Activated naive CD4-positive, alpha-beta T cell treated with anti-CD3 and anti-CD28 coated beads, Interleukin-2, amount 50 U/mL, for 16 hours (primary cell): ENCODE data around the gene ZNF555.

Source experiments
- DNase-seq: peaks from one replicate; pipeline ENCODE4 v3.0.0-alpha.2; 2020

Gene ZNF555

DNA sequence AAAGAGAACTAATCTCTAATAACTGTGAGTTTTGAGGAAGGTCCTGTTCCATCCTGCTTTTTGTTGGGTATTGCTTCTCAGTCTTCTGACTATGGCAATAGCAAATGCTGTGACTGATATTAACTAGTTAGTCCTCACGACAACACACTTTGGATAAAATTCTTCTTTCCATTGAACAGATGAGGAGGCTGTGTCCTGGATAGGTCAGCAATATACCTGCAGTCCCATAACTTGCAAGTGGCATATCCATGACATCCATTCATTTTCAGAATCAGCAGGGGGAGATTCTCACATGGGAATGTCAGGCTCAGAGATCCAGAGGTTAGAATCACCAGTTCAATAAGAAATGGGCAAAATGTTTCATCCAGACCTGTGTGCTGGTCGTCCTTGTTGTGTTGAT is 14.3 kb upstream of the ZNF555 start:
- no peak for DNase-seq

DNA sequence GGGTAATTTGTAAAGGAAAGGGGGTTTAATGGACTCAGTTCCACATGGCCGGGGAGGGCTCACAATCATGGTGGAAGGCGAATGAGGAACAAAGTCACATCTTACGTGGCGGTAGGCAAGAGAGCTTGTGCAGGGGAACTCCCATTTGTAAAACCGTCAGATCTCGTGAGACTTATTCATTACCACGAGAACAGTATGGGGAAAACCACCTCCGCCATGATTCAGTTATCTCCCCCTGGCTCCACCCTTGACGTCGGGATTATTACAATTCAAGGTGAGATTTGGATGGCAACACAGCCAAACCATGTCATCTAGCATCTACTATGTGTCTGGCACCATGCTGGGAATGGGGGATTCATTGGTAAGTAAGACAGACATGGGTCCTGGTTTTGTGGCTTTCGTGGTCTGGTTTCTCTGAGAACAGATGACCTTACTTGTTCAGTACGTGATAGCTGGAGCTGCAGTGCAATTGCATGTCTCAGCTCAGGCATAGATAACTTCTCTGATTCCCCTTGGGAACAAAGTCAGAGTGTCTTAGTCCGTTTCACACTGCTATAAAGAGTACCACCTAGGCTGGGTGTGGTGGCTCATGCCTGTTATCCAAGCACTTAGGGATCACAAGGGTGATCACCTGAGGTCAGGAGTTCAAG is 13.3 kb upstream of the ZNF555 start:
- DNase-seq: no peak

DNA sequence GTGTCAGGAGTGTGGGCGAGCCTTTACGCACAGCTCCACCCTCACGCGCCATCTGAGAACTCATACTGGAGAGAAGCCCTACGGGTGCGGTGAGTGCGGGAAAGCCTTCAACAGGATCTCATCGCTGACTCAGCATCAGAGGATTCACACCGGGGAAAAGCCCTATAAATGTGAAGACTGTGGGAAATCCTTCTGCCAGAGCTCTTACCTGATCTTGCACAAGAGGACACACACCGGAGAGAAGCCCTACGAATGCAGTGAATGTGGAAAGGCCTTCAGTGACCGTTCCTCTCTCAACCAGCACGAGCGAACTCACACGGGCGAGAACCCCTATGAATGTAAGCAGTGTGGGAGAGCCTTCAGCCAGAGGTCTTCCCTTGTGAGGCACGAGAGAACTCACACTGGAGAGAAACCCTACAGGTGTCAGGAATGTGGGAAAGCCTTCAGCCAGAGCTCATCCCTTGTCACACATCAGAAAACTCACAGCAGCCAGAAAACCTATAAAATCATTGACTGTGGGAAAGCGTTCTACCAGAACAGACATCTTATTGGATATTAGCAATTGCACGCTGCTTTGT is 6.9 kb upstream of the ZNF555 start:
- no peak for DNase-seq

DNA sequence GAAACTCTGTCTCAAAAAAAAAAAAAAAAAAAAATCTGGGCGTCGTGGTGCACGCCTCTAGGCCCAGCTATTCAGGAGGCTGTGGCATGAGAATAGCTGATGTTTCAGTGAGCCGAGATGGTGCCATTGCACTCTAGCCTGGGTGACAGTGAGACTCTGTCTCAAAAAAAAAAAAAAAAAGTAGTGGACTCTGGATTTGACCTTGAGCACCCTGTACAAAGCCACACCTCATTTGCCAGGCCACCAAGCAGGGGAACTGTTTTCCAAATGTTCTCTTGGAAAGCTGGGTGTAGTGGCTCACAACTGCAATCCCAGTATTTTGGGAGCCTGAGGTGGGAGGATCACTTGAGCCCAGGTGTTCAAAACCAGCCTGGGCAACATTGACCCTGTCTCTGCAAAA is 3.8 kb upstream of the ZNF555 start:
- DNase-seq: no peak

DNA sequence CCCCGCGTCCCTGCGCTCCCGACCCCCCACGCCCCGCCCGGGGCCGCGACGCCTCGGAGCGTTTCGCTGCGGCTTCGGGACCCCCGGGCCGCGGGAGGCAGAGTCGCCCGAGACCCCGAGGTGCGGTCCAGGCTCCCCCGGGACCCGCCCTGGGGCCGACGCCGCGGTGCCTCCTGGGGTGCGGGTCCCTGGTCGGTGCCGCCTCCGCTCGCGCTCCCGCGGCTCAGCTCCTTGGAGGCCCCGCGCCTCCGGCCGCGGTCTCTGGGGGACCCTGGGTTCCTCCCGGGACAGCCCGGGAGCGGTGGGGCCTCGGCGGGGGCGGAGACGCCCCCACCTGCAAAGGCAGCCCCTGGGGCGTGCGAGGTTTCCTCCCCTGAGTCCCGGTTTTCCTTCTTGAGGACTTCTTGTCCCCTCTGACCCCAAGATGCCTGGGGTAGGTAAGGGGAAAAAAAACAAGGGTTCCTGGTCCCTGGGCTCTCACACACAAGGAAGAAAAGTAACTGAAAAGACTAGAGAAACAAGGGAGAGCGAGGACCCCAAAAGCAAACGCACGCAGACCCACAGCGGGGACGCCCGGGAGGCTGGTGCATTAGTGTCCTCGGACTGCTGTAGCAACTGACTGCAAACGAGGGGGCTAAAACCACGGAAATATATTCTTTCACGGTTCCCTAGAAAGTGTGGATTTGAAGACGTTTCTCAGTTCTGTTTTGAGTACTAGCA is 740 bp downstream of the ZNF555 start:
- no peak for DNase-seq

DNA sequence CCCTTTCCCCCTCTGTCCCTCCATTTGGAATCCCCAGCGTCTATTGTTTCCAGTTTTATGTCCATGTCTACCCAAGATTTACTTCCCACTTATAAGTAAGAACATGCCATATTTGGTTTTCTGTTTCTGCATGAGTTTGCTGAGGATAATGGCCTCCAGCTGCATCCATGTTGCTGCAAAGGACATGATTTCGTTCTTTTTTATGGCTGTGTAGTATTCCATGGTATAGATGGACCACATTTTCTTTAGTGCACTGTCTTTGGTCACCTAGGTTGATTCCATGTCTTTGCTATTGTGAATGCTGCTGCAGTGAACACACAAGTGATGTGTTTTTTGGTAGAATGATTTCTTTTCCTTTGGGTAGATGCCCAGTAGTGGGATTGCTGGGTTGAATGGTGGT is 3.8 kb downstream of the ZNF555 start:
- no peak for DNase-seq

DNA sequence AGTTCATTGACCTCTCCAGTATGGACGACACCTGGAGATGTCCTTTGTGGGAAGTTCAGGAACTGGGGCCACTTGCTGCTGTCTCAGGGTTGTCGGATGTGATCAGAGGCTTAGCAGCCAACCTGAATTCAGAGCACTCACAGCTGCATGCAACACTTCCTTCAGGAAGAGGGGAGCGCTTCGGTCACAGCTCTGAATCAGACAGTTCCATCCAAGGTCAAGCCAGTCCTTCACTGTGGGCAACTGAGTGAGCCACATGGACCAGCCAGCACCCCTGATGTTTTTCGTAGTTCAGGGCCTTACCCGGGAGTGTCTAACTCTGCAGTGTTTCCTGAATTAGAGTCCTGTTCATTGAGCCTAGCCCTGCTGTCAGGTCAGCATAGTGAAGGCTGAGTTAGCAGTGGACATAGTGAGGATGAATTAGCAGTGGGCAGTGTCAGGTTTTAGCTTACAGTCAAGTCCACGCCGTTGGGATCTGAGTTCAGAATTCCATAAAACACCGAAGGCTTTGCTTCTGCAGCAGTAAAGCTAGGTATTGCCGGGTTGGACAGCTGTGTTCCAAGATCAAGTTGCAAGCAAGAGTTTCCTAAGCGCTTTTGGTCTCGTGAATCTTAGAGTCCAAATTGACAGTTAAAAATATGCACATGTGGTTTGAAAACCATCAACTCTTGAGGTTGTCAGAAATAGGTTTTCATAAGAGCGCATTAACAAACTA is 5.1 kb downstream of the ZNF555 start:
- DNase-seq: no peak

DNA sequence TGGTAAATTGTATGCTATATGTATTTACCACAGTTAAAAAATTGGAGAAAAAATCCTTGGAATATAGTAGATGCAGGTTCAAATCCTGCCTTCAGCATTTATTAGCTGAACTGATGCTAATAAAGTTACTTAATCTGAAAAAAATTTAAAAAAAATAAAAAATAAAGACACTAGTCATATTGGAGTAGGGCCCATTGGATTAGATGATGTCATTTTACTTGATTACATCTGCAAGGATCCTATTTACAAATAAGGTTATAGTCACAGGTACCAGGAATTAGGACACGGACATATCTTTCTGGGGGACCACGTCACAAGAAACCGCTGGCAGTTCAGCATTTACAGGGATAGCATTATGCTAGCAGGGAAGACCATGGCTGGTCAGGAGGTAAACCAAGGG is 6.2 kb downstream of the ZNF555 start:
- no peak for DNase-seq

DNA sequence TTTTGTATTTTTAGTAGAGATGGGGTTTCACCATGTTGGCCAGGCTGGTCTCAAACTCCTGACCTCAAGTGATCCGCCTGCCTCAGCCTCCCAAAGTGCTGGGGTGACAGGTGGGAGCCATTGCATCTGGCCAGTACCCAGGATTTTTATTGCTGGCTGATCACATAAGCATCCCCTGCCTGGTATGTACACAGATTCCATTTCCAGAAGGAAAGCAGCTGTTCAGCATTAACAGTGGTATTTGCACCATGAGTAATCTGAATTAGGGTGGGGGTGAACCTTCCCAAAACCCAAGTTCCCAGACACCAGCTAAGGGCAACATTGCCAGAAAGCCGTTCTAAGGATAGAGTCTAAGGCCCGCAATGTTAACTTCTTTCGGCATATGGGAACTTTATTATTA is 7.3 kb downstream of the ZNF555 start:
- DNase-seq: no peak

DNA sequence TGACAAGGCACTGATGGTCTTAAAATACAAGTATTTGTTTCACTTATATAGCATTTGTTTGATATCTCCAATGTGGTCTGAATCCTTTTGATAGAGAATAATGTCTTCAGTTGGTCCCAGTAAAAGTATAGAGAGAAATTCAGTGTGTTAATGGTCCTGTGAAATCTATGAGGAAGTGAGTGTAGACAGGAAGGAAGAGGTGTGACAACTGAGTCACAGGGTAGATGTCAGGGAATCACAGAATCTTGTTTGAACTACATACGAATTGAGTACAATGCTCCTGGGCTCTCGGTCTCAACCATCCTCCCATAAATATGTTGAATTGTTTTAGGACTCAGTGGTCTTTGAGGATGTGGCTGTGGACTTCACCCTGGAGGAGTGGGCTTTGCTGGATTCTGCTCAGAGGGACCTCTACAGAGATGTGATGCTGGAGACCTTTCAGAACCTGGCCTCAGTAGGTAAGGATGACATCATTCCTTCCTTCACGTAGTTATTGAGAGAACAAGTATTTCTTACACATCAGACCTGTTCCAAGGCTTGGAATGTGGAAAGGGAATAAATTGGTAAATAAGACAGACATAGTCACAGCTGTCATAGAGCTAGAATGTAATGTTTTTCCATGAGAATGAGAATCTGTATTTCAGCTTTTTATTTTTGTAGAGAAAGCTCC is 9.1 kb downstream of the ZNF555 start:
- DNase-seq: no peak

DNA sequence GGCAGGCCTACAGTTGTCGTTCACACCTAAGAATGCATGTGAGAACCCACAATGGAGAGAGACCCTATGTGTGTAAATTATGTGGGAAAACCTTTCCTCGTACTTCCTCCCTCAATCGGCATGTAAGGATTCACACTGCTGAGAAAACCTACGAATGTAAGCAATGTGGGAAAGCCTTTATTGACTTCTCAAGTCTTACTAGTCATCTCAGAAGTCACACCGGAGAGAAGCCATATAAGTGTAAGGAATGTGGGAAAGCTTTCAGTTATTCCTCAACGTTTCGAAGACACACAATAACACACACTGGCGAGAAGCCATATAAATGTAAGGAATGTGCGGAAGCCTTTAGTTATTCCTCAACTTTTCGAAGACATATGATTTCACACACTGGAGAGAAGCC is 11.3 kb downstream of the ZNF555 start:
- DNase-seq: no peak

DNA sequence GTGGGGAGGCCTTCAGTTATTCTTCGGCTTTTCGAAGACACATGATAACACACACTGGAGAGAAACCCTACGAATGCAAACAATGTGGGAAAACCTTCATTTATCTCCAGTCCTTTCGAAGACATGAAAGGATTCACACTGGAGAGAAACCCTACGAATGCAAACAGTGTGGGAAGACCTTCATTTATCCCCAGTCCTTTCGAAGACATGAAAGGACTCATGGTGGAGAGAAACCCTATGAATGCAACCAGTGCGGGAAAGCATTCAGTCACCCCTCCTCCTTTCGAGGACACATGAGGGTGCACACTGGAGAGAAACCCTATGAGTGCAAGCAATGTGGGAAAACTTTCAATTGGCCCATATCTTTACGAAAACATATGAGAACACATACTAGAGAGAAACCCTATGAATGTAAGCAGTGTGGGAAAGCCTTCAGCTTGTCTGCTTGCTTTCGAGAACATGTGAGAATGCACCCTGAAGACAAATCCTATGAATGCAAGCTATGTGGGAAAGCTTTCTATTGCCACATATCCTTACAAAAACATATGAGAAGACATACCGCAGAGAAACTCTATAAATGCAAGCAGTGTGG is 11.8 kb downstream of the ZNF555 start:
- DNase-seq: no peak

DNA sequence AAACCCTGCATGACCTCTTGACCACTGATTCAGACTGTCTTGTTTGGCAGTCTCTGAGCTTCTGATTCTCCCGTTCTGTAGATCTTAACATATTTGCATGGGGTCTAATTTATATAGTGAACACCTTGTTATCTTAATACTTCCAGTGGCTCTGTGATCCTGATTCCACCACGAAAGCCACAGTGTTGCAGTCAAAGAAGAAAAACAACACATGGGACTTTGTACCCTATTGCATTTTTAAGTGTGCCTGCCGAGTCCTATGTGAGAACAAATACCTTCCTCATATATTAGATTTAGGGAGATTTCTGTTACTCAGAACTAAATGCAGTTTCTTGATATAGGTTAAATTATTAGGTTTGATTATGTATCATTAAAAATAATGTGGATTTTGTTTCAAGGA is 13.6 kb downstream of the ZNF555 start:
- DNase-seq: no peak

DNA sequence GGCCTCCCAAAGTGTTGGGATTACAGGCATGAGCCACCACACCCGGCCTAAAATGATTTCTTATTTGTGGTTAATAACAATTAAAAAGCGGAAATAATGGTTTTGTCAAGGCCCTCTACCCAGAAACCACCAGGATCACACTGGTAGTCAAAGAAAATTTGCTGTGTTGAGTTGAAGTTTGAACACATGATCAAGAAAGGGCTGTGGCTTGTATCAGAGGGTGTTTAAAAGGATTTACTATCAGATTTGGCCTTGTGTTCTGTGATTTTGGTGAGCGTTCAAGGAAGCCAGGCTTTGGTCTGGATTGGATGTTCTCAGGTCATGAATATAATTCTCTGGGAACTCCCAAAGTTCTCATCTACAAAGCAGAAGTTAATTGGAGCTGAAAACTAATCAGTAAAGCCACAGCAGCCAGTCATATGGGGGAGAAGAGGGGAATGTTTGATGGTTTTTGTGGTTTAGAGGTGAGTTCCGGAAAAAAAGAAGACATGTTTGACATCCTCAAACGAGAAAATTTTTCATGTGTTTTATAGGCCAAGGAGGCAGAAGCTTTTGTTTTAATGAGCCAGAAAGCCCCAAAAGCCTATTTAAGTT is 15.3 kb downstream of the ZNF555 start:
- no peak for DNase-seq

DNA sequence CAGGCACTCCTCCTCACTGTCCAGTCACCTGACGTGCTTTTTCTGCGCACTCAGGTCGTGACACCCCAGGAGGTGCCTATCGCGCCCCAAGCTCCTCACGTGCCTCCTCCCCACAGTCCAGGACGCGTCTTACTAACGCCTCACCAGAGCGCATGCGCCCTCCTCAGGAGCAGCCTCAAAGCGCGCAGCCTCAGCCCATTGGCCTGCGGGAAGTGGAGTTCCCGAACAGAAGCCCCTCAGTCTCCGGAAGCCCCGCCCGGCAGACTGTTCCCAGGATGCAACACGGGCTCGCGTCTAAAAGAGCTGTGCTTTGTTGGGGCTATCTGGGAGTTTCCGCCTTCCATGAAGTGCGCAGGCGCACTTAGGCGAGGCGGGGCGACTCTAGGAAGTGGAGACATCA is 17.6 kb downstream of the ZNF555 start:
- no peak for DNase-seq

DNA sequence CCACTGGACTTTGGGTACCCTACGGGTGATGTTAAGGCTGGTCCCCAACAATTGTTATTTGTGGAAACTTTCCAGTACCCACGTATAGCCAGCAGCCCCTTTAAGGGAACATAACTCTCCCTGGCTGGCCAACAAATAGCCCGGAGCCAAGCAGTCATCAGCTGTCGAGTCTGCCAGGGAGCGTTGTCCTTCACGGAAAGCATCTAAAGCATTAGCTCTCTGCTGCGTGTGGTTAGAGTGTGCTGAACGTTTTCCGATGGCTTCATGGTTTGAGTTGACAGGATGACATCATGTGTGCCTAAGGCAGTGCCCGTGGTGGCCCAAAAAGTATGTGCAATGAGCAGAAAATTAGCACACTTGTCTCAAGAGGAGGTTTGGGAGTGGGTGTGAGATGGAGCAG is 22.5 kb downstream of the ZNF555 start:
- DNase-seq: no peak

DNA sequence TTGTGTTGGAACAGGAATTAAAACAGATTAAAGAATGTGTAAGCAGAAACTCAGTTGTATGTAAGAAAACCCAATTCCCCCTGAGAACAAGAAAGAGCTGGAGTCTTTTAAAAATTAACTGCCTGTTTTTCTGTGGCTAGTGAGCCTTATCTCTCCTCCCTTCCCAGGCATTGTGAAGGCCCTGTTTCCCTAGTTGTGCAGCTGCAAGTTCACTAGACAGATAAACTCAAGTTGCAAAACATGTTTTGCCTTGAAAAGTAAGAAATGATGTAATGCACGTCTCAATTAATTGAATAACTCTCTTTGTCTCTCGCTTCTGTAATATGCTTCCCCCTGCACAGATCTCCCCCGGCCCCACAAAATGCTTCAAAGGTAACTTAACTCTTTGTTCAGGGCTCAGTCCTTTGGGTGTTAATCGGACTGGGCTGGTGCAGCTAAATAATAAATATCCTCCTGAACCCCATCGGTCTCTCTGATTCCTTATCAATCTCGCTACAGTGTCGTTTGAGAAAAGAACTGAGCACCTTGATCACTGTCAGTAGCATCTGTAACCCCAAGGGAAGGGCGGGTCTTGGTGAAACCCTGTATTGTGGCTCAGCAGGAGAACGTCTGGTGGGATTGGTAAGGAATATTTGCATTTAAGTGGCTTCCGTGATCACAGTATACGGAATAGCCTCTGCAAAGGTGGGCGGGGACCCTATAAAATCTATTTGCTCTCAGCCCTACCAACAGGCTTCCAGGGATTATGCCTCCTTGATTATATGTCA is 24.2 kb downstream of the ZNF555 start:
- DNase-seq: no peak

DNA sequence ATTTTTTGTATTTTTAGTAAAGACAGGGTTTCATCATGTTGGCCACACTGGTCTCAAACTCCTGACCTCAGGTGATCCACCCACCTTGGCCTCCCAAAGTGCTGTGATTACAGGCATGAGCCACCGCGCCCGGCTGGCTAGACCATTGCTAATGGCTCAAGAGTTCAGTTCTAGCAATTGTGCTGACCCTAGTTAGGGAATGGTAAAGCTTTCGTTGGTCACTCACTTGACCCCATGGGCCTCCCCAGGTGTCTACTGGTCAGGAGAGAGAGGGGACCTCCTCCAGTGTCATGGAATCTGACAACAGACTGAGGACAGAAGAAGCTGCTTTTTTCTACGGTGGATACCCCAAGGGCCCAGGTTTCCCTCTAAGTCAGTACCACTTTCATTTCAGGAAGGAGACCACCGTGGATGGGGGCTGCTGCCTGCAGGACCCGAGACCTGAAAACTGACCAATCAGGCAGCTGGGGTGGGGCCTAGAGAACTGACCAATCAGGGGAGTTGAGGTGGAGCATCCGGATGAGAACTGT is 25.3 kb downstream of the ZNF555 start:
- no peak for DNase-seq

DNA sequence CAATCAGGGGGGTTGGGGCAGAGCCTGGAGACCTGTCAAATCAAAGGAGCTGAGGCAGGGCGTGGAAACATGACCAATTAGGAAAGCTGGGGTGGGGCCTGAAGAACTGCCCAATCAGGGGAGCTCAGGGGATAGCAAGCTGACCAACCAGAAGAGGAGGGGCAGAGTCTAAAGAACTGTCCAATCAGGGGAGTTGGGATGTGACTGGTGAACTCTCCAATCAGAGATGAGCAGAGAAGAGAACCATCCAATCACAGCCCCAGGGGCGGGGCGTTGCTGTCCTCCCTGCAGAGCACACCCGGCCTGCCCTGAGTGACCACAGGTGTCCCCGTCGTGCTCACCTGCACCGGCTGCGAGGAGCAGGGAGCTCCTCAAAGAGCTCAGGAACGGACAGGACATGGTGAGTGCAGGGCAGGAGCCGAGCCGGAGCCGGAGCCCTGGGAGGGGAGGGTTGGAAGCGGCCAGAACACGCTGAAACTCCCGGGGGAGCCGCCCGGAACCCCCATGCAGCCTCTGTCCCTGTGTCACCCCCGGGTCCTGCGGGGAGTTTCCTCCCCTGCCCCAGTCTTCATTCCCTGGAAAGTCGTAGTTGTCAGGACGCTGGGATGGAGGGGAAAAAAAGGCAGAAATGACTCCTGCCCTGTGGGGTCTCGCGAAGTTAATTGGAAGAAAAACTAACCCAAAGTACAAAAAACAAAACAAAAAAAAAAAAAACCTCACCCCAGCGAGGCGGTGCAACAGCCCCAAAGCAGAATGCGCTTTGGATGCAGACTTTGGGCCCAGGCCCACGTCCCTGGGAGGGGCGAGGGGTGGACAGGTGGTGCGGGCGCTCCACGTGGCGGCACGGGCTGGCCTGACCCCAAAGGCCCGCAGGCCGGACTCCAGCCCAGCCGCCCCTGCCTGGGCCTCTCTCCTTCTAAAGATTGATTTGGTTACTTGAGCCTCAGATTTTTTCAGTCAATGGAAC is 26.0 kb downstream of the ZNF555 start, which contains the start of gene ZNF556:
Gene ZNF556 (plus strand): TSS at position 311 of the 967 bp plus-strand sequence. CDS start 87 bp downstream, at position 398.
- DNase-seq: no peak

DNA sequence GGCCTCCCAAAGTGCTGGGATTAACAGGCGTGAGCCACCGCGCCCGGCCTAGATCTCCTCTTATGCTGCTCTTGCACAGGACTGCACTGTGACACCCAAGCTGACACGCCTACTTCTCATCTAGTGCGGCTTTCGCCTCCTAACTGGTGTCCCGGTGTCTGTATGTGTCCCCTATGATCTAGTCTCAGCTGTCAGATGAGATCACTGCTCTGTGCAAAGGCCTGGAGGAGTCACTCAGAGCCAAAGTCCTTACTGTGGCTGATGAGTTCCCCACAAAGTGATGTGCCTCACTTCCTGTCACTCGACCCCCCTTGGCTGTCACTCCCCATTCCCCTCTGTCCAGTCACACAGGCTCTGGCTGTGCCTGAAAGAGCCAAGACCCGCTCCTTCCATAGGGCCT is 28.3 kb downstream of the ZNF555 start:
- no peak for DNase-seq
